Ramos (cell line): ENCODE measurements around the gene SRD5A3.

Experiments
- in situ Hi-C: fragments of 300-500 bp; cut with MboI; formaldehyde crosslinking; loops from one replicate; pipeline ENCODE4 v1.14.3; 2022; ENCODE audit warnings: low sequenced_read_pairs; ENCODE audit not compliant: unreplicated experiment

The SRD5A3 gene

DNA sequence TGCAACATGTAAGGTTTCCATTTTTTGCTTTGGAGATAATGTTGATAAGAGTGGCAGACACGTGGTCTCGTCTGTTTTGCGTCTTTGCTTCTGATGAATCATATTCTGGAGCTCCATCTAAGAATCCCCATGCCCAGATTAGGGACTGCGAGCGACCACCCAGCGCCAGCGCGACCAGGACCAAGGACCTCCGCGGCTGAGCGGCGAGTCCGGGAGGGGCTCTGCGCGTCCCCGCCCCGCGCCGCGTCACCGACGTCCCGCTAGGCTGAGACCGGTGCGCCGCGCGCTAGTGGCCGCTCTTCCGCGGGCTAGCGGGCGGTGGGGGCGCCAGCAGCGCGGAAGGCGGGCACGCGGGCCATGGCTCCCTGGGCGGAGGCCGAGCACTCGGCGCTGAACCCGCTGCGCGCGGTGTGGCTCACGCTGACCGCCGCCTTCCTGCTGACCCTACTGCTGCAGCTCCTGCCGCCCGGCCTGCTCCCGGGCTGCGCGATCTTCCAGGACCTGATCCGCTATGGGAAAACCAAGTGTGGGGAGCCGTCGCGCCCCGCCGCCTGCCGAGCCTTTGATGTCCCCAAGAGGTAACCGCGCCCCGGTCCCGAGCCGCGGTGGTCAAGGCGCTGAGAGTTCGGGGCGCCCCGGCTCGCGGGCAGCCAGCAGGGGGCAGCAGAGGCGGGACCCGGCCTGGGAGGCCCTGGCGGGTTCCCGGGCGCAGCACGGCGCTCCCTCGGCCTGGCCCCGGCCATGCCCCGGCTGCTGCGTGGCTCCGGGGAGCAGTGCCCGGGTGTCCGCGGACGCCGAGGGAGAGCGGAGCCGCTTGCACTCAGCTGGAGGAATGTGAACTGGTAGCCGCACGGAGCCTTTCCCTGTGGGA is at the start of gene SRD5A3:
SRD5A3 (plus strand) TSS at position 263 of the 871 bp plus-strand sequence; CDS start at position 358, 95 bp downstream.
- in situ Hi-C loops: no loop called here

DNA sequence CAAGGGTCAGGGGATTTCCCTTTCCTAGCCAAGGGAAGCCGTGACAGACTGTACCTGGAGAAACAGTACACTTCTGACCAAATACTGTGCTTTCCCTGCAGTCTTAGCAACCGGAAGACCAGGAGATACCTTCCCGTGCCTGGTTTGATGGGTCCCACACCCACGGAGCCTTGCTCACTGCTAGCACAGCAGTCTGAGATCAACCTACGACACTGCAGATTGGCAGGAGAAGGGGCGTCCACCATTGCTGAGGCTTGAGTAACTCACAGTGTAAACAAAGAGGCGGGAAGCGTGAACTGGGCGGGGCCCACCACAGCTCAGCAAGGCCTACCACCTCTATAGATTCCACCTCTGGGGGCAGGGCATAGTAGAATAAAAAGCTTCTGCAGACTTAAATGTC is 48.7 kb upstream of the SRD5A3 start:
- in situ Hi-C loops: no loop called here

DNA sequence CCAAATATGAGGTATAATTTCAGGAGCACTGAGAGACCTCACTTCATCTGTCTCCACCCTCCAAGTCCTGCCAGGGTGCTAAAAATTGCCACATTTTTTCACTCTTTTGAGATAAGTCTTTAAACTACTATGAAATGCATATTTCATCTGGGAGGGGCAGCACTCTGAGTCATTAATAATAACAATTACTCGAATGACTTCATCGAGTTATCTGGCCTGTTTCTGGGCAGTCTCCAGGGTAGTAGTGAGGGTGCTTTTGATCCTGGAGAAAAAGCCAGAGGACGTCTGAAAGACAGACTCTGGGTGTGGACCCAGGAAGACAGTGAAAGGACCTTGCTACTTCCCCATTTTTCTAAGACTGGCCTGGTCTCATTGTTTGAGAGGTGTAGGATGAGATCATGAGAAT is 42.3 kb upstream of the SRD5A3 start:
- in situ Hi-C loops: loop anchor here (25.0 kb wide), 1 partner anchor 616 kb away; no protein-coding TSS in a partner anchor

DNA sequence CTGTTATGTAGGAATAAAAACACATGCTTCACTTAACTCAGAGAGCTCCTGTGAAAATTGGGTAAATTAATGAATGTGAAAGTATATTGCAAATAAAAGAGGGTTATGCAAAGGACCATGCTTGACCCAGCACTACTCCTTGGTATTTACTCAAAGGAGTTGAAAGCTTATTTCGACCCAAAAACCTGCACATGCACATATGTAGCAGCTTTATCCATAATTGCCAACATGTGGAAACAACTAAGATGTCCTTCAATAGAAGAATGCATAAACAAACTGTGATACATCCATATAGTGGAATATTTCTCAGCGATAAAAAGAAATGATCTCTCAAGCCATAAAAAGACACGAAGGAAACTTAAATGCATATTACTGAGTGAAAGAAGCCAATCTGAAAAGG is 41.7 kb upstream of the SRD5A3 start:
- in situ Hi-C loops: loop anchor here (25.0 kb wide), 1 partner anchor 617 kb away; no protein-coding TSS in a partner anchor

DNA sequence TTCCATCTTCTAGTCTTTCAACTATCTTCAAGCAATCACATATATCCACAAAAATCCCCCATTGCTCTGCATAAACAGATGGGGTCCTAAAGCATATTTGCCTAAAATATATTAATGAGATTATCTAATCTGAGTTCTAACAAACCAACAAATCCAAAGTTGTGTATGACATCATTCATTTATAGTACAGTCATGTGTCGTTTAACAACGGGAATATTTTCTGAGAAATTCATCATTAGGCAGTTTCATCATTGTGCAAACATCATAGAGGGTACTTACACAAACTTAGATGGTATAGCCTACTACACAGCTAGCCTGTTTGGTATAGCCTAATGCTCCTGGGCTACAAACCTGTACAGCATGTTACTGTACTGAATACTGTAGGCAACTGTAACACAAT is 38.0 kb upstream of the SRD5A3 start:
- in situ Hi-C loops: loop anchor here (25.0 kb wide), 1 partner anchor 621 kb away; no protein-coding TSS in a partner anchor

DNA sequence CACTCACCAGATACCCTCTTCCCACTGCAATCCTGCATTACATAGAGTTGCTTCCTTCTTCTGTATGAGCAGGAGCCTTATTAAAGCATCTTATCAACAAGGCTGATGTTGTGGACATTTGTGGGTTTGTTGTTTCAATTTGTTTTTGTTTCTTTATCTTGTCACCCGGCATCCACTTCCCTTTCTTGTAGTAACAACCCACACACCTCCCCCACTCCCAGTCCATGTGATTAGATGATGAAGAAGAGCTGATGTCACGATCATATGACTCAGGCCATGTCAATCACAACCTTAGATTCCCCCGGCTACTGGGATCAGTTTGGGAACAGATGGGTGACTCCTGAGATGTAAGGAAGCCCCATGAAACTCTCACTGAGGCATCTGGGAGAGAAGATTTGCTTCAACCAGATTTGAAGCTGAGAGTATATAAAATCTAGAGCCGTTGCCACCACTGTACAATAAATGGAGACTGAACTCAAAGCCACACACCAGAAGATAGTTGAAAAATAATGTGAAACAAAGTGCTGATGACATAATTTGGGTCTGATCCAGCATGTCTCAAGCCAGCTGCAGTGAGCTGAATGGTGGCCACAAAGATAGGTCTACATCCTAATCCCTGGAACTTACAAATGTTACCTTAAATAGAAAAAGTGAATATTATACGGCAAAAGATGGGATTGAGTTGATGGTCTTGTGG is 34.1 kb upstream of the SRD5A3 start:
- in situ Hi-C loops: loop anchor here (25.0 kb wide), 1 partner anchor 625 kb away; no protein-coding TSS in a partner anchor

DNA sequence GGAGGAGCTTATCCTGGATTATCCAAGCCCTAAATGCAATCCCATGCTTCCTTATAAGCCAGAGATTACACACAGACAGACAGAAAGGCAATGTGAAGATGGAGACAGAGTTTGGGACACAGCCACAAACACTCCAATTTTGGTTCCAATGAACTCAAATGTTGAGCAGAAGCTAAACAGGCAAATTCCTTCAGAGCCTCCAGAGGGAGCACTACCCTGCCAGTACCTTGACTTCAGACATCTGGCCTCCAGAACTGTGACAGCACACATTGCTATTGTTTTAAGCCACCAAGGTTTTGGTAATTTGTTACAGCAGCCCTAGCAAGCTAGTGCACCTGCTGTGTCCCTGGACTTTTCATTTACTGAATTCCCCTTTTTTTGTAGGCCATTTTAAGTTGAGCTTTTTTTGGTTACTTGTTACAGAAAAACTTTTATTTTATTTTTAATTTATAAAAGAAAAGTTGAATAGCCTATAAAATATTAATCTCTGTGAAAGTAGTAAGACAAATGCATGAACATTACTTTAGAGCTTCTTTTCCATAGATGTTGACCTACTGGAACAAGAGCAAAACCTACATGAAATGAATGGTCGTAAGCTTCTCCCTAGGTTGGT is 33.4 kb upstream of the SRD5A3 start:
- in situ Hi-C loops: loop anchor here (25.0 kb wide), 1 partner anchor 625 kb away; no protein-coding TSS in a partner anchor

DNA sequence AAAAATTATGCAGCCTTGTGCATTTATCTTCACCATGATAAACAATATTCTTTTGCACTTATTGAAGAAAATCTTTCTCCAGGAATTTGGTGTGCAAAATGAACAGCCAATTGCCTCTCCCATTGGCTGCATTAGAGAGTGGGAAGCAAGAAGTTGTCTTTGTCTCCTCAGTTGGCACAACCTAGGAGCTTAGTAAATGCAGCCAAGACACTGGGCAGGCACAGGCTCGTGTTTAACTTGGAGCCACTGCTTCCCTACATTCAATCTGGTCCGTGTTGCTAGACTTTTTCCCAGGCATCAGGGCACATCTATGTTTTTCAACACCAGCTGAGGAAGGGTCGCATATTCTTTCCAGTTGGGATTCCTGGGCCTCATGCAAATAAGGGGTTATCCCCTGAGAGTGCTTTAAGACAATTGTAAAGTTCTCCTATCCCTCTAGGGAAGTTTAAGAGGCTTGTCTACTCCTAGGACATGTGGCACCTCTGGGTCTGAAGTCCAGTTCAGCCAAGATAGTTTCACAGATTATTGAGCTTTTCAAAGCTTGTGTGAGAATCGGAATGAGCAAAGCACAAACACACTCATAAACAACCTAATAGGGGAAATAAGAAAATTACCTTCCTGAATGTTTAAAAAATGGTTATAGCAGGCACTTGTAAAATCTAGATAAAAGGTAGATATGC is 31.8 kb upstream of the SRD5A3 start:
- in situ Hi-C loops: loop anchor here (25.0 kb wide), 1 partner anchor 627 kb away; no protein-coding TSS in a partner anchor

DNA sequence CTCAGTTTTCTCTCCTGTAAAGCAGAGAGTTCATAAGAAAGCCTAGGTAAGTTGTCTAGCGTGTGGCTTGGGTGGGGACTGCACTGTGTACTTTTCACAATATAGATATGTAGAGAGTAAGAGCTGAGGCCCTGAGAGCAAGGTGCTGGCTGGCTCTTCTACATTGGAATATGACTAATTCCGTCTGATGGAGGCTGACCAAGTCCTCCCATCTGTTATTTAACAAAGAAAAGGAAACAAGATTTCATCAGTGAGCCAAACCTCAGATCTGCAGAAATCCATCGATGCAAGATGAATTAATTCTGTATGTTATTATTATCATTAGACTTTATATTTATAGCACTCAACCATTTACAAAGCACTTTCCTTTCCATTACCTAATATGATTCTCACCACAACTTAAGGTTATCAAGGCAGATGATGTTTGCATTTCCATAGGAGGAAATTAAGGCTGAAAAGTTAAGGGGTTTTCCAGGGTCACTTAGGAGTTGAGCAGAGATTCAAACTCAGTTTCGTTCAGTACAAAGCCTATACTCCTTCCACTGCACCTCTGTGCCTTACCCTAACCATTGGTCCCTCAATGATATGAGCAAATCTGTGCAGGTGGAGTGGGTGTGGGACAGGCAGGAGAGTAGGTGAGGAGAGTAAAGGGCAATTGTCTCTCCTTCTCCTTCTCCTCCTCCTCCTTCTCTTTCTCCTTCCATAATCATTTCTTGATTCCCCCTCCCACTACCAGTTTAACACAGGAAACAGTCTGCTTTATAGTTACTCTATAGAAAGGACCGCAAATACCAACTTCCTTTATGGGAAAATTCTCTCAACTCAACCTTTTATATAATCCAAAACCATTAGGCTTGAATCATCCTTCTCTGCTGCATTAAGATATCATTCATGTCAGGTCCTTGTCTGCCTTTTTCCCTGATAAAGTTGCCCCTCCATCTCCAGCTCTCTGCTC is 27.6 kb upstream of the SRD5A3 start:
- in situ Hi-C loops: loop anchor here (25.0 kb wide), 1 partner anchor 631 kb away; no protein-coding TSS in a partner anchor

DNA sequence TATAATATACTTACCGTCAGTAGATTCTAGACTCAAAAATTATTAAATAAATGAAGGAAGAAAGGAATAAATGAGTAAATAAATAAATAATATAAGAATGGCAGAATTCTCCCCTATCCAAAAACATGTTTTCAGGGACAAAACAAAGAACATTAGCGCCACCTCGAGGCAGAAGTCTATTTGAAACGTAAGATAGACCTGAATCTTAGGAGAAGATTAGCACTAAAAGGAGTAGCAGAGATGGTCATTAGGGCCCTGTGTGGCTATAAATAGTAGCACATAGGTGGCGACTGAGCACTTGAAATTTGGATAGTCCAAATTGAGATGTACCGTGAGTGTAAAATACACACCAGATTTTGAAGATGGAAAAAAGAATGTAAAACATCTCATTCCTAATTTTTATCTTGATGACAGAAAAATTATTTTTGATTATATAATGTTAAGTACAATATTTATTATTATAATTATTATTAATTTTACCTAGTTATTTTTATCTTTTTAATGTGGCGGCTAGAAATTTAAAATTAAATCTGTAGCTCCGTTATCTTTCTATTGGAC is 24.3 kb upstream of the SRD5A3 start:
- in situ Hi-C loops: loop anchor here (10.0 to 25.0 kb wide), 2 partner anchors 634 to 997 kb away; no protein-coding TSS in a partner anchor

DNA sequence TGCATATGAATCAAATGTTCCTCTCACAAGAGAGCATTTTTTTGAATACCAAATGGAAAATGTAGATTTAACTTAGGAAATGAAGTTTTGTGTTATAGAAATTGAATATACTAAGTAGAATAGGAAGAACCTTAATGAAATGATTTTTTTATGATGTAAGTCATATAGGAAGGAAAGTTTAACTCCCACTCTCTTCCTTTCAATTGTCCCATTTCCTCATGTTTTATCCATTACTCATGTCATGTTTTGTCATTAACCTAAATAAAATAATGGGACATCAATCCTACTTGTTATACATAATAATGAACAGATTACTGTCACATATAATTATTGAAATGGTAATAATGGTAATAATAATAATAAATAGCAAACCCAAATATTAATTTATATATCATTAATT is 22.7 kb upstream of the SRD5A3 start:
- in situ Hi-C loops: loop anchor here (10.0 to 25.0 kb wide), 2 partner anchors 636 to 999 kb away; no protein-coding TSS in a partner anchor

DNA sequence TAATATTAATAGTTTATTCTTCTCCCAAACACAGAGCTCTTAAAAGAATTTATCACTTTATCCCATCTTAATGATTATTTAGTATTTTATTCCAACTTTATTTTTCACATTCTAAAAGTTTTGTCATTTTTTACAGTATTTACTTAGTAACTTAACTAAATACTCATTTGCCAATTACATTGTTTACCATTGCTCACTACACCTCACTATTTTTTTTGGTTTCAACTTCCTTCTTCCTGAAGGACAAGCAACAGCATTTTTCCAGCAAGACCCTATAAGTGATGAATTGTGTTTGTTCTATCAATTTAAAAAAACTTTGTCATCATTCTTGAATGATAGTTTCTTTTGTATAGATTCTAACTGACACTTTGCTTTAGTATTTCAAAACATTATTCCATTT is 19.4 kb upstream of the SRD5A3 start:
- in situ Hi-C loops: loop anchor here (10.0 kb wide), 1 partner anchor 1002 kb away; no protein-coding TSS in a partner anchor

DNA sequence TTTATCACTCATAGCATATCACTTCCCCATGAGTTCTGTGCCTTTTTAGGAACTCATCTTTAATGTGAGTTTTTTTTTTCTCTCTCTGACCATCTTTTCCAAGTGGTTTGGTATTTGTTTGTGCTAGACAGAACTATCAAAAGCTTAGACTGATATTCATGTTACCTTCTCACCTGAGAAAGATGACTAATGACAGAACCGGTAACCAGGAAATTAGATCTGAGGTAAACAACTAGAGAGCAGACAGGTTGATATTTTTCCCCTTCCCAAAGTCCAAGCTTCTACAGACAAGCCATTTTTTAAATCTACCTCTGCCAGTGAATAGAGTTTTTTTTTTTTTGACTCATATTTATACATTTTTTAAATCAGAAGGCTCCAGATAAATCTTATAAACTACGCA is 17.0 kb upstream of the SRD5A3 start:
- in situ Hi-C loops: loop anchor here (10.0 kb wide), 1 partner anchor 1004 kb away; no protein-coding TSS in a partner anchor

DNA sequence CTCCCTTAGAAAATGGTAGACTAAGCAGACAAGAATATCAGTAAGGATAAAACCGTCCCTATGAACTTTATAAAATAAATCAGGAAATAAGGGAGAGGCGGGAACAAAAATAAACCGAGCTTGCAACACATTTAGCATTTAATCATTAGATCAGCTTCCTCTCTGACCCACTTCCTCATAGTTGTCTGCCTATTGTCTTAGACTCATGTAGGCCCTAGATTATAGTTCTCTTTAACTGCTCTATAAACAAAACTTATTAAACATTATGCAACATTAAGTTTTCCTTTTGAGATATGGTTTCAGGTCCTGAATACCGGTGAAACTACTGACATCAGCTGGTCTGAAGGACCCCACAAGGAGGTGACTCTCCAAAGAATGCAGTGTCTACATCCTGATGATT is 15.8 kb upstream of the SRD5A3 start:
- in situ Hi-C loops: no loop called here

DNA sequence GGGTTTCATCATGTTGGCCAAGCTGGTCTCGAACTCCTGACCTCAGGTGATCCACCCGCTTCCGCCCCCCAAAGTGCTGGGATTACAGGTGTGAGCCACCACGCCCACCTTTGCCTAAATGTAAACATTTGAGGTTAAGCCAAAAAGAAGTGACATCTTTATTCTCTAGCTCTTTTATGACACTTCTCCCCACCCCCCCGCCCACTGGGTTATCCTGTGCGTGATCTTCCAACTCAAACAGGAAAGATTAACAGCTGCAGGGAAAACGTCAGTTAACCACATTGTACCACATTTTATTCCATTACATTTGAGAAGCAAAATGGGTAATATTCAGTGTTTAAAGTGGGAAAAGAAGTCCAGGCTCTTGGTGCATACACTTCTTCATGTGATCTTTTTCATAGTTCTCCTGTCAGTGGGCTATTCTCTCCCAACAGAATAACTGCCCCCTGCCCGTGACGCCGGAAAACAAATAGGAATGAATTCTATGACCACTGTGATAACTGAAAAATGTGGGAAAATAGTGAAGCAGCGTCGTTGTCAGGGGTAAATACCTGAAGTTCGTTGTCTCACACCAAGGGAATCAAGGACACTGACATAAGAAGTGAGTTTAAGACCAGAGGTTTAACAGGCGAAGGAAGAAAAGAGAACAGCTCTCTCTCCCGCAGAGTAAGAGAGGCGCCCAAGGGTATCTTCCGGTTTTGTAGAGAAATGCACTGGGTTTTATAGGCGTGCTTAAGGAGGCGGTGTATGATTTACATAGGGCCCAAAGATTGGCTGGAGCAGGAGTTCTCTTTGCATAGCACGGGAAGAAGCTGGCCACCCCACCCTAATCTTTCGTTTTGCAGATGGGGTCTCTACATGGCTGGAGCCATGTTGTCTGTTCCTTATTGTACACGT is 9.7 kb upstream of the SRD5A3 start:
- in situ Hi-C loops: no loop called here

DNA sequence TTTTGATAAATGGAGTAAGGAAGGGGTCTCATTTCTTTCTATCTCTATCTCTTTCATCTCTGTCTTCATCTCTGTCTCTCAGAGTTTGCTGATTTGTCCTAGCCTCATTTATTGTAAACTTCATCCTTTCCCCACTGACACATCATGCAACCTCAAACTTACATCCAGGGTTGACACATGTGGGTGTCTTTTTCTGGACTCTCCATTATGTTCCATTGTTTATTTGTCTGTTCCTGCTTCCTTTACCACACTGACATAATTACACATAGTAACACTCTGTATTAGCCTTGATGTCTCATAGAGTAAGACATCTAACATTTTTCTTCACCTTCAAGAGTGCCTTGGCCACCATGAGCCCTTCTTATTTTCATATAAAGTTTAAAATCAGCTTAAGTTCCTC is 8.1 kb upstream of the SRD5A3 start:
- in situ Hi-C loops: no loop called here

DNA sequence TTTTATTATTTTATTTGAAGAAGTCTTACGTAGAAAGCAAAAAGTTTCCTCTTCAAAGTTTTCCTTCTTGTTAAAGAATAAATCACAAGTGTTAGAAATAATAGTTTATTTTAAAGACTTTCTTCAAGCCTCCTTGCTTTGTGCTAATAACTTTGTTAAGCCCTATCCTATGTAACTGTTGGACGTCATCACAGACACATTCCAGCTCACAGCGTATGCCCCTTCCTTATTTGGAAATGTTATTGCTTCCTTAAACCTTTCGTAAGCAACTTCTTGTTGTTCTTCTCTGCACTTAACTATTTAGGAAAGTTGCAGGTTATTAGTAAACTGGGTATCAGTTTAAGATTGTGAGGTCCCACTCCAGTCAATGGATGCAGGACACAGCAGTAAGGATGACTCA is 7.6 kb upstream of the SRD5A3 start:
- in situ Hi-C loops: no loop called here
